ENCODE measurements around the gene SELPLG. TPM values are rescaled to one million over a fixed set of nuclear protein-coding genes. Genes with fewer than 3 reads are reported as not detected.

SELPLG gene
- total RNA-seq, 2 donors from 2014 or later, result 2.5 to 4.4 TPM

- H3K9ac ChIP-seq (ENCODE audit: low read depth in 2 of 2, low read length in 2 of 2), result no peak overlapping the region
- H3K9me3 ChIP-seq, result no peaks in the 10 kb centered on the region
- H3K4me3 ChIP-seq, result no peak overlapping the region
- no peaks in the 10 kb centered on the region for H3K36me3 ChIP-seq
- no peak overlapping the region for H3K27ac ChIP-seq
- H3K4me1 ChIP-seq, result no peaks in the 10 kb centered on the region
- intact Hi-C loops (cut with DNase I), result no loop called here
- DNase-seq, result no peak
- no peak for TF ChIP-seq CTCF (IDR thresholded peaks at IDR 0.05)
- H3K27me3 ChIP-seq, result no peaks in the 10 kb centered on the region
Observed at GRCh38 chr12:108582978-108583770, 50.5 kb downstream of the SELPLG start.

GRCh38 chr12:108582509-108582908 is 51.2 kb downstream of the SELPLG start:
- Histone ChIP-seq H3K9ac (ENCODE audit: low read depth in 2 of 2, low read length in 2 of 2) (no peak overlapping the region), H3K4me1 (no peaks in the 10 kb centered on the region), H3K4me3 (no peak overlapping the region), H3K36me3 (no peaks in the 10 kb centered on the region), H3K27me3 (no peaks in the 10 kb centered on the region), H3K9me3 (no peaks in the 10 kb centered on the region), H3K27ac (no peak overlapping the region)
- intact Hi-C loops (cut with DNase I), result no loop called here
- TF ChIP-seq CTCF (IDR thresholded peaks at IDR 0.05), result no peak
- no peak for DNase-seq

- Histone ChIP-seq H3K9me3 (no peaks in the 10 kb centered on the region), H3K36me3 (no peaks in the 10 kb centered on the region), H3K27ac (no peak overlapping the region), H3K4me3 (no peak overlapping the region), H3K27me3 (no peaks in the 10 kb centered on the region), H3K4me1 (no peaks in the 10 kb centered on the region), H3K9ac (ENCODE audit: low read depth in 2 of 2, low read length in 2 of 2) (no peak overlapping the region)
- TF ChIP-seq CTCF (IDR thresholded peaks at IDR 0.05), result no peak
- no peak for DNase-seq
- intact Hi-C loops (cut with DNase I), result no loop called here
Observed at GRCh38 chr12:108581311-108582227, 52.1 kb downstream of the SELPLG start.

GRCh38 chr12:108580531-108580930 is 53.2 kb downstream of the SELPLG start:
- H3K27ac ChIP-seq, result no peak overlapping the region
- no peak for TF ChIP-seq CTCF (IDR thresholded peaks at IDR 0.05)
- intact Hi-C loops (cut with DNase I), result no loop called here
- H3K27me3 ChIP-seq, result no peaks in the 10 kb centered on the region
- H3K4me1 ChIP-seq, result no peaks in the 10 kb centered on the region
- no peak overlapping the region for H3K9ac ChIP-seq (ENCODE audit: low read depth in 2 of 2, low read length in 2 of 2)
- no peaks in the 10 kb centered on the region for H3K9me3 ChIP-seq
- no peaks in the 10 kb centered on the region for H3K36me3 ChIP-seq
- no peak overlapping the region for H3K4me3 ChIP-seq
- DNase-seq, result no peak

GRCh38 chr12:108578813-108579212 is 54.9 kb downstream of the SELPLG start:
- no peaks in the 10 kb centered on the region for H3K4me1 ChIP-seq
- no peak for TF ChIP-seq CTCF (IDR thresholded peaks at IDR 0.05)
- no peaks in the 10 kb centered on the region for H3K27me3 ChIP-seq
- no peak overlapping the region for H3K9ac ChIP-seq (ENCODE audit: low read depth in 2 of 2, low read length in 2 of 2)
- H3K4me3 ChIP-seq, result no peak overlapping the region
- intact Hi-C loops (cut with DNase I), result no loop called here
- no peaks in the 10 kb centered on the region for H3K9me3 ChIP-seq
- no peak for DNase-seq
- no peak overlapping the region for H3K27ac ChIP-seq
- H3K36me3 ChIP-seq, result no peaks in the 10 kb centered on the region

Measured in colonic mucosa (tissue), 4 donors.